Activated CD8-positive, alpha-beta memory T cell treated with anti-CD3 and anti-CD28 coated beads for 4 hours (primary cell): ENCODE measurements around the gene RAB6D.
"Not testable (repeated sequence)": the region's sequence is repeated elsewhere in the genome, so short reads cannot be mapped to it uniquely, and the experiment has no call there.

ENCODE experiments used
- DNase-seq, 2 donors: peaks; one replicate each; pipeline ENCODE4 v3.0.0-alpha.2; 2020; ENCODE audit warnings: low read depth in 2 of 2

The RAB6D gene

DNA sequence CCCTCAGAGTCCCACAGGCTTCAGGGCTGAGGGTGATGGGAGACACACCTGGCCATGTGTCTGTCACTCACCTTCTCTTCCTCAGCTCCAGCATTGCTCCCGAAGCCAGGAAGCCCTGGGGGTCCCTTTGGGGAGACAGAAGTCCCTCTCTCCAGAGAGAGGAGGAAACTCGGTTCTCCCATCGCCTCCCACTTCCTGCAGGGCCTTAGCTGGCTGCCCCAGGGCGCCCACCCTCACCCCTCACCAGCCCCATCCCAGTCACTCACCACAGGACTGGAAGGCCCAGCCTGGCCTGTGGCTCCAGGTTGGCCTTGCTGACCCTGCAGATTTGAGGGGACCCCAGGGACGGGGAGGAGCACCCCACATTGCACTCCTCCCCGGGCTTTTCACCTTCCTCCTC is 2.7 kb upstream of the RAB6D start:
- no peak for DNase-seq

GRCh38 chr2:131365452-131365851 is 1.5 kb upstream of the RAB6D start:
- DNase-seq, result no peak

DNA sequence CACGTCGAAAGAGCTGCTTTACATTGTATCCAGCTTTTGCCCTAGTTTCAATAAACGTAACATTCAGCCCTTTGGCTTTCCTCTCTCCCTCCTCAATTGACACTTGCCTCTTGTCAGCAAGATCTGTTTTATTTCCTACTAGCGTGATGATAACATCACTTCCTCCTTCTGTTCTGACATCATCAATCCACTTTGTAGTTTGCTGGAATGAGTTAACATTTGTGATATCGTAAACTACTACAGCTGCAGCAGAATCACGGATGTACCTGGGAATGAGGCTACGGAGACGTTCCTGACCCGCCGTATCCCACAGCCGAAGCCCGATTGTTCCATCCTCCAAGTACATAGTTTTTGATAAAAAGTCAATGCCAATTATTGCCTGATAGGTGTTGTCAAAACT is 755 bp downstream of the RAB6D start:
- DNase-seq, result not testable (repeated sequence)

- DNase-seq, result not testable (repeated sequence)
Observed at GRCh38 chr2:131361773-131362172, 2.2 kb downstream of the RAB6D start.

DNA sequence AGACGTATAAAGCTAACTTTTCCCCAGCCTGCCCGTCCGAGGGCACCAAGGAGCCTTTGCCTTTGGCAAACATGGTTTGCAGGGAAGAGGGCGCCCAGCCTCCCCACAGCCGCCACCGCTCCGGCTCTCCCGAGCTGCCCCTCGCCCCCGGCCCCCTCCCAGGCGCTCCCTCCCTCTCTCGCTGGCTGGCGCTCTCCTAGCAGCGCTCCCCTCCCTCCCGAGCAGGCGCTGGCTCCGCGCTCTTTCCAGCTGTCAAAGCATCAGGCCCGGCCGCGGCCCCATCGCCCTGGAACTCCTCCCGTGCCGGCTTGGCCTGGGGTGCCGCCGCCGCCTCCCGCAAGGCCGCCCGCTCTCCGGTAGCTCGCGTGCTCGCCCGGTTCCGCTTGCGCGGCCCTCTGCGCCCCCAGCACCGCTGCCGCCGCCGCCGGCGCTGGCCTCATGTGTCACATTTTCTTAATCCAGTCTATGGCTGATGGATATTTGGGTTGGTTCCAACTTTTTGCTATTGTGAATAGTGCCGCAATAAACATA is 10.7 kb downstream of the RAB6D start:
- not testable (repeated sequence) for DNase-seq

DNA sequence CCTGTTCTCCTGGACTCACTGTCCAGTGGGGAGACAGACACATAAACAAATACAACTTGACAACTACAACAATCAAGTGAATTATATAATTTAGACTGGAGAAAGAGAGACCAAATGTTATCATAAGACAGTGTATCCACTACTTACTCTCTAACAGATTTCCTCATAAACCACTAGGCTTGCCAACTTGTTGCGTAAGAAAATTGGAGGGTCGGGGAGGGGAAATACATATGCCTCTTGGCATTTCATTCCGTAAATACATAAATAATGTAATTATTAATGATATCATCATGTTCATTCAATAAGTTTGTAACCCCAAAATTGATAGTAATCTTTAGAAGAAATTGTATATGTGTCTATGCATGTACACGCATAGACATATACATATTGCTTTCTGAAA is 14.9 kb downstream of the RAB6D start:
- DNase-seq, result no peak

GRCh38 chr2:131347035-131347434 is 16.9 kb downstream of the RAB6D start:
- DNase-seq, result not testable (repeated sequence)

DNA sequence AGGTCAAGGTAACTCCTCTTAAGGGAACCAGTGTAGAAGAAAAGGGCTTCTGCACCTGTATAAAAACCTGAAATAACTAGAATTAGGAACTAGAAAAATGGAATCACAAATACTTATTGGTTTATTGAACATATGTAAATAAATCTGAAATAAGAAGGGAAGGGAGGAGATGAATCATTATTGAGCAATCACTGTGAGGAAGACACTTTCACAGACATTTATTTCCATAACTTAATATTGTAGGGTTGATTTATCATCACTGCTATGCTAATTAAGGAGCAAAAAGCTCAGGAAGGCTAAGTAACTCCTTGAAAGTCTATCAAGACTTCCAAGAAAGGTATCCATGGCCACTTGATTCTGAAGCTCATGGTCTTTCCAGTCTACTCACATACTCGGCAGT is 24.7 kb downstream of the RAB6D start:
- DNase-seq, result not testable (repeated sequence)

GRCh38 chr2:131335319-131335718 is 28.6 kb downstream of the RAB6D start:
- not testable (repeated sequence) for DNase-seq

- DNase-seq, result not testable (repeated sequence)
Observed at GRCh38 chr2:131332709-131333108, 31.3 kb downstream of the RAB6D start.

DNA sequence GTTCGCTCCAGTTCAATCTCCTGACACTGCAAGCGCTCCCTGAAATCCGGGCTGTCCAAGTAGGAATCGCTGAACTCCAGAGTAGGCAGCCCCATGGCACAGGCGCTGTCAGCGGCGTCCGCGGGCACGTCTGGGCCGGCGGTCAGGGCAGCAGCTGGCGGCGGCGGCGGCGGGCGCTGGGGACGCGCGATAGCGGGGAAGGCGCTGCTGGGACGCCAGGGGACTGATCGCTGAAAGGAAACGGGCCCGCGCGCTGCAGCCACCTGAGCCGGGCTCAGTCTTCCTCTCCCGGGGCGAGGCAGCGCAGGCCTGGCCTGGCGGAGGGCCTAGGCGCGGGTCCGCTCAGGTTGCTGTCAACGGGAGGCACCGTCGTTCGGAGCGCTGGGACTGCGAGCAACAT is 33.0 kb downstream of the RAB6D start:
- not testable (repeated sequence) for DNase-seq

DNA sequence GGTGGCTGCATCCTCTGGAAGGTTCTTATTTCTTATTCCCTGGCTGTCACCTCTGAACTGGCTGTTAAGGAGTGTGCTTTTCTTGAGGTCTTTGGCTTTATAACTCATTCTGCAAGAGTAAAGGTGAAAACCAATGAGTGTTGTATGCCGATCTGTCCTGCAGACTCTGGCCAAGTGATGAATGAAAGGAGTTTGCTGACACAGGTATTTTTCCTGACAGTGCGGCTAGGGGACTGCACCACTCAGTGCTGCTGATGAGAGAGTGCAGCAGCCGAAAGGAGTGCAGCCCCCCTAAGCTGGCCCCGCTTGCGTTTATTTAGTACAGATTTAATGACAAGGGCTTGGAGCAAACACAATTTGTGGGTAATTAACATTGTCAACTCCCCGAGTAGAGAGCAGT is 41.8 kb downstream of the RAB6D start:
- DNase-seq, result no peak

DNA sequence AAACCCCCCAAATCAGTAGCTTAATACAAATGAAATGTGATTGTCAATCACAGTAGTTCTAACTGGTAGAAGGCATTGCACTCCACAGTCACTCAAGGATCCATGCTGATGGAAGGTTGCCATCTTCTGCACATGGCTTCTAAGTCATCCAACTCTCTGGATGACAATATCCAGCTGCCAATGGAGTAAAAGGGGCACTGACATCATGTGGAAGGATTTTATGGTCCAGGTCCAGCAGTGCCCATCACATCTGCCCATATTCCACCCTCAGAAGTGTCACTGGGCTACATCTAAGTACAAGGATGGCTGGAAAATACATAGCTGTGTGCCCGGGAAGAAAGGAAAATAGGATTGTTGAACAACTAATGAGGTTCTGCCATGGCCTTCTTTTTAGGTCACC is 42.6 kb downstream of the RAB6D start:
- DNase-seq, result not testable (repeated sequence)

DNA sequence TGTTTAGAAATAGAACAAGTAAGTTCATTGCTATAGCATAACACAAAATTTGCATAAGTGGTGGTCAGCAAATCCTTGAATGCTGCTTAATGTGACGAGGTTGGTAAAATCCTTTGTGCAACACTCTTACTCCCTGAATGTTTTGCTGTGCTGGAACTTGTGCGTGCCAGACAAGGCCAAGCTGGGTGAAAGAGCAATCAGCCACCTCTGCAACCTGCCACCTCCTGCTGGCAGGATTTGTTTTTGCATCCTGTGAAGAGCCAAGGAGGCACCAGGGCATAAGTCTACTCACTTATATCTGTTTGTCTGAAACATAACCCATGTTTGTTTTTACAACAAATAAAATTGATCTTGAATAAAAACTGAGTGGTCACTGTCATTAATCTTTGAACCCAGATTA is 53.0 kb downstream of the RAB6D start:
- DNase-seq, result not testable (repeated sequence)
